Stimulated activated CD8-positive, alpha-beta memory T cell treated with anti-CD3 and anti-CD28 coated beads, Interleukin-12 subunit alpha, Interleukin-12 subunit beta, amount 100 ng/mL, for 4 hours (primary cell): ENCODE measurements around the gene RBM12.

Experiments
- DNase-seq: peaks from one replicate; pipeline ENCODE4 v3.0.0-alpha.2; 2020; ENCODE audit warnings: low read depth

The RBM12 gene

GRCh38 chr20:35653893-35654292 lies 10.8 kb downstream of the RBM12 start:
- no peak for DNase-seq

- DNase-seq = no peak
These were observed 11.3 kb downstream of the RBM12 start for GRCh38 chr20:35653430-35653734.

GRCh38 chr20:35652641-35653429 lies 11.9 kb downstream of the RBM12 start:
- no peak for DNase-seq

GRCh38 chr20:35651958-35652357 lies 12.7 kb downstream of the RBM12 start:
- no peak for DNase-seq

GRCh38 chr20:35650632-35651031 lies 14.1 kb downstream of the RBM12 start:
- no peak for DNase-seq

GRCh38 chr20:35648836-35649235 lies 15.9 kb downstream of the RBM12 start:
- no peak for DNase-seq

- DNase-seq = no peak
These were observed 19.9 kb downstream of the RBM12 start for GRCh38 chr20:35644806-35645205.

GRCh38 chr20:35643045-35643444 lies 21.7 kb downstream of the RBM12 start:
- no peak for DNase-seq

GRCh38 chr20:35641743-35642142 lies 23.0 kb downstream of the RBM12 start:
- DNase-seq = no peak

- DNase-seq = no peak
These were observed 24.0 kb downstream of the RBM12 start for GRCh38 chr20:35640724-35641123.

- DNase-seq = no peak
These were observed 25.9 kb downstream of the RBM12 start for GRCh38 chr20:35638751-35639150.

- no peak for DNase-seq
These were observed 27.4 kb downstream of the RBM12 start for GRCh38 chr20:35637276-35637675.

- no peak for DNase-seq
These were observed 28.6 kb downstream of the RBM12 start for GRCh38 chr20:35636095-35636494.

GRCh38 chr20:35635652-35636051 lies 29.0 kb downstream of the RBM12 start:
- DNase-seq = no peak

GRCh38 chr20:35632539-35633115 lies 32.1 kb downstream of the RBM12 start:
- no peak for DNase-seq

- no peak for DNase-seq
These were observed 34.1 kb downstream of the RBM12 start for GRCh38 chr20:35630636-35631035.

- DNase-seq = no peak
These were observed 35.1 kb downstream of the RBM12 start for GRCh38 chr20:35629427-35630145.

GRCh38 chr20:35627121-35627520 lies 37.6 kb downstream of the RBM12 start:
- no peak for DNase-seq

GRCh38 chr20:35626386-35627001 lies 38.2 kb downstream of the RBM12 start:
- no peak for DNase-seq

- no peak for DNase-seq
These were observed 38.9 kb downstream of the RBM12 start for GRCh38 chr20:35625584-35626385.

GRCh38 chr20:35621560-35621946 lies 43.1 kb downstream of the RBM12 start:
- DNase-seq = no peak
